HL-60 (cell line): Measurements from ENCODE around the gene OR4N2.
"Not testable (repeated sequence)": the region's sequence is repeated elsewhere in the genome, so short reads cannot be mapped to it uniquely, and the experiment has no call there.

Source experiments
- DNase-seq, 2 experiments: peaks; one replicate each; pipeline ENCODE4 v3.0.0-alpha.2; 2010 to 2020; ENCODE audit warnings: low read depth in 1 of 2, low spot score in 1 of 2
- H3K27ac ChIP-seq: fragments of 250-450 bp; sonication (Bioruptor Pico); replicated peaks from 2 replicates; pipeline ENCODE4 v1.5.1; 2020; ENCODE audit warnings: mild to moderate bottlenecking, moderate library complexity
- H3K27me3 ChIP-seq: fragments of 250-450 bp; sonication (Bioruptor Pico); 2 replicates; pipeline ENCODE4 v1.5.1; 2021; ENCODE audit warnings: mild to moderate bottlenecking, moderate library complexity; ENCODE audit not compliant: insufficient read depth, poor library complexity, severe bottlenecking
- H3K4me3 ChIP-seq: replicated peaks from 2 replicates; pipeline ENCODE4 v1.5.1; 2011; ENCODE audit warnings: mild to moderate bottlenecking, control low read depth, low read length; ENCODE audit not compliant: insufficient read depth
- GABPA ChIP-seq: IDR thresholded peaks from 2 replicates; pipeline ENCODE4 v1.6.1; 2012; ENCODE audit warnings: low read depth
- POLR2AphosphoS5 ChIP-seq: IDR thresholded peaks from 2 replicates; pipeline ENCODE4 v1.6.1; 2012; ENCODE audit warnings: low read depth
- REST ChIP-seq: IDR thresholded peaks from 2 replicates; pipeline ENCODE4 v1.6.1; 2012; ENCODE audit warnings: low read depth; ENCODE audit not compliant: insufficient replicate concordance
- SPI1 ChIP-seq: IDR thresholded peaks from 2 replicates; pipeline ENCODE4 v1.6.1; 2012; ENCODE audit warnings: low read depth, mild to moderate bottlenecking, borderline replicate concordance
- TF ChIP-seq, protein P1 (sequence below): IDR thresholded peaks from one replicate; pipeline ENCODE4 v1.5.1; 2011; ENCODE audit warnings: low read length, control low read depth, inconsistent platforms; ENCODE audit not compliant: insufficient read depth

The OR4N2 gene

GRCh38 chr14:19851365-19851764 is 47.8 kb downstream of the OR4N2 start:
- no peak overlapping the region for H3K27ac ChIP-seq
- DNase-seq: no peak
- no peaks in the 10 kb centered on the region for H3K27me3 ChIP-seq
- no peak overlapping the region for H3K4me3 ChIP-seq
- TF ChIP-seq REST: no peak
- TF ChIP-seq, protein P1, sequence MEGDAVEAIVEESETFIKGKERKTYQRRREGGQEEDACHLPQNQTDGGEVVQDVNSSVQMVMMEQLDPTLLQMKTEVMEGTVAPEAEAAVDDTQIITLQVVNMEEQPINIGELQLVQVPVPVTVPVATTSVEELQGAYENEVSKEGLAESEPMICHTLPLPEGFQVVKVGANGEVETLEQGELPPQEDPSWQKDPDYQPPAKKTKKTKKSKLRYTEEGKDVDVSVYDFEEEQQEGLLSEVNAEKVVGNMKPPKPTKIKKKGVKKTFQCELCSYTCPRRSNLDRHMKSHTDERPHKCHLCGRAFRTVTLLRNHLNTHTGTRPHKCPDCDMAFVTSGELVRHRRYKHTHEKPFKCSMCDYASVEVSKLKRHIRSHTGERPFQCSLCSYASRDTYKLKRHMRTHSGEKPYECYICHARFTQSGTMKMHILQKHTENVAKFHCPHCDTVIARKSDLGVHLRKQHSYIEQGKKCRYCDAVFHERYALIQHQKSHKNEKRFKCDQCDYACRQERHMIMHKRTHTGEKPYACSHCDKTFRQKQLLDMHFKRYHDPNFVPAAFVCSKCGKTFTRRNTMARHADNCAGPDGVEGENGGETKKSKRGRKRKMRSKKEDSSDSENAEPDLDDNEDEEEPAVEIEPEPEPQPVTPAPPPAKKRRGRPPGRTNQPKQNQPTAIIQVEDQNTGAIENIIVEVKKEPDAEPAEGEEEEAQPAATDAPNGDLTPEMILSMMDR: no peak
- TF ChIP-seq SPI1: no peak
- no peak for TF ChIP-seq GABPA
- no peak for TF ChIP-seq POLR2AphosphoS5

GRCh38 chr14:19866061-19866669 is 62.6 kb downstream of the OR4N2 start:
- H3K27me3 ChIP-seq, DNase-seq, H3K27ac ChIP-seq, H3K4me3 ChIP-seq: not testable (repeated sequence)

DNA sequence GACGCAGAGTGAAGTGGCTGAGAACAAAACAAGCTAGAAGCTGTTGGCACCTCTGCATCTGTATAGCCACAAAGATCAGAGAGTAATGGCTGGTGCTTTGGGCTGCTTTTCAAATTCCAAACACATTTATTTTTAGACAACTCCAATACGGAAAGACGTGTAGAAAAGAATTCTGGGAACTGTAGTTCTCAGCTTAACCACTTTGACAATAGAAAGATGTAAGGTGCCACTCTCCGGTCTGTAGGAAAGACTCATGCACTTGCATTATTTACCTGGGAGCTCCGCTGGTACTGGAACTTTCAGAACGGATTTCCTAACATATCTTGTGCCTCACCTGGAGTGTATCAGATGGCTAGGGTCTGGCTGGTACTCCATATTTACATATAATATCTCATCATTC is 69.6 kb downstream of the OR4N2 start:
- no peak for TF ChIP-seq POLR2AphosphoS5
- no peak for TF ChIP-seq SPI1
- no peak for TF ChIP-seq REST
- TF ChIP-seq, protein P1: no peak
- Histone ChIP-seq H3K27me3 (no peaks in the 10 kb centered on the region), H3K4me3 (no peak overlapping the region), H3K27ac (no peak overlapping the region)
- DNase-seq: no peak

- H3K4me3 ChIP-seq: no peak within 1 kb of the TSS
- TF ChIP-seq POLR2AphosphoS5: no peak
- TF ChIP-seq, protein P1: no peak
- TF ChIP-seq SPI1: no peak
- no peak for TF ChIP-seq GABPA
- no peak for TF ChIP-seq REST
- H3K27ac ChIP-seq: no peak within 1 kb of the TSS
- no peak for DNase-seq
- no peaks in the 10 kb centered on the region for H3K27me3 ChIP-seq
Observed at GRCh38 chr14:19874842-19875241, 71.3 kb downstream of the OR4N2 start, which contains the start of gene OR4K2. Gene OR4K2, plus strand, starts transcription at chr14:19875142. Its CDS starts 1,126 bp downstream, at chr14:19876268.
